ENCODE data around the gene DENND1A. TPM values are rescaled to one million over a fixed set of nuclear protein-coding genes. Genes with fewer than 3 reads are reported as not detected.

The DENND1A gene
- total and polyA plus RNA-seq, 4 experiments from 2014 or later = 1.4 to 14.2 (median 9.9) TPM

GRCh38 chr9:123421186-123421585, 508.7 kb downstream of the DENND1A start:
- CTCF ChIA-PET (ENCODE audit: partially characterized antibody) = no interaction called here
- H3K4me1 Mint-ChIP-seq = no peaks in the 10 kb centered on the region
- peaks cover 31 to 33% of the 10 kb centered on the region in 2 donors for H3K36me3 Mint-ChIP-seq
- Histone ChIP-seq H3K4me3 (ENCODE audit: low read length in 2 of 2) (no peak overlapping the region), H3K36me3 (ENCODE audit: insufficient read depth, low read length) (no peaks in the 10 kb centered on the region), H3K27ac (ENCODE audit: low read depth, low read length) (no peak overlapping the region), H3K9me3 (ENCODE audit: control insufficient read depth in 1 of 2, low read length in 2 of 2) (no peaks in the 10 kb centered on the region), H3K27me3 (ENCODE audit: insufficient read depth, low read length) (no peaks in the 10 kb centered on the region), H3K4me1 (ENCODE audit: insufficient read depth, low read length) (no peaks in the 10 kb centered on the region)
- no peak for DNase-seq
- H3K4me3 Mint-ChIP-seq = no peak overlapping the region
- intact Hi-C loops (cut with micrococcal nuclease) = no loop called here
- POLR2A ChIA-PET (ENCODE audit: partially characterized antibody) = no interaction called here
- peak overlapping the region in 1 of 7 donors; percentile 51 for H3K27ac Mint-ChIP-seq
- no peaks in the 10 kb centered on the region for H3K9me3 Mint-ChIP-seq
- H3K27me3 Mint-ChIP-seq = no peaks in the 10 kb centered on the region

- Mint-ChIP-seq H3K27ac (peak overlapping the region in 1 of 7 donors; percentile 60), H3K4me1 (no peaks in the 10 kb centered on the region), H3K27me3 (no peaks in the 10 kb centered on the region), H3K36me3 (peaks cover 27 to 30% of the 10 kb centered on the region in 2 donors), H3K4me3 (no peak overlapping the region), H3K9me3 (no peaks in the 10 kb centered on the region)
- Histone ChIP-seq H3K4me1 (ENCODE audit: insufficient read depth, low read length) (no peaks in the 10 kb centered on the region), H3K4me3 (ENCODE audit: low read length in 2 of 2) (no peak overlapping the region), H3K9me3 (ENCODE audit: control insufficient read depth in 1 of 2, low read length in 2 of 2) (no peaks in the 10 kb centered on the region), H3K27me3 (ENCODE audit: insufficient read depth, low read length) (no peaks in the 10 kb centered on the region), H3K36me3 (ENCODE audit: insufficient read depth, low read length) (no peaks in the 10 kb centered on the region), H3K27ac (ENCODE audit: low read depth, low read length) (no peak overlapping the region)
- intact Hi-C loops (cut with micrococcal nuclease) = no loop called here
- POLR2A ChIA-PET (ENCODE audit: partially characterized antibody) = no interaction called here
- CTCF ChIA-PET (ENCODE audit: partially characterized antibody) = no interaction called here
- no peak for DNase-seq
Observed at GRCh38 chr9:123420592-123421111, 509.3 kb downstream of the DENND1A start.

DNA sequence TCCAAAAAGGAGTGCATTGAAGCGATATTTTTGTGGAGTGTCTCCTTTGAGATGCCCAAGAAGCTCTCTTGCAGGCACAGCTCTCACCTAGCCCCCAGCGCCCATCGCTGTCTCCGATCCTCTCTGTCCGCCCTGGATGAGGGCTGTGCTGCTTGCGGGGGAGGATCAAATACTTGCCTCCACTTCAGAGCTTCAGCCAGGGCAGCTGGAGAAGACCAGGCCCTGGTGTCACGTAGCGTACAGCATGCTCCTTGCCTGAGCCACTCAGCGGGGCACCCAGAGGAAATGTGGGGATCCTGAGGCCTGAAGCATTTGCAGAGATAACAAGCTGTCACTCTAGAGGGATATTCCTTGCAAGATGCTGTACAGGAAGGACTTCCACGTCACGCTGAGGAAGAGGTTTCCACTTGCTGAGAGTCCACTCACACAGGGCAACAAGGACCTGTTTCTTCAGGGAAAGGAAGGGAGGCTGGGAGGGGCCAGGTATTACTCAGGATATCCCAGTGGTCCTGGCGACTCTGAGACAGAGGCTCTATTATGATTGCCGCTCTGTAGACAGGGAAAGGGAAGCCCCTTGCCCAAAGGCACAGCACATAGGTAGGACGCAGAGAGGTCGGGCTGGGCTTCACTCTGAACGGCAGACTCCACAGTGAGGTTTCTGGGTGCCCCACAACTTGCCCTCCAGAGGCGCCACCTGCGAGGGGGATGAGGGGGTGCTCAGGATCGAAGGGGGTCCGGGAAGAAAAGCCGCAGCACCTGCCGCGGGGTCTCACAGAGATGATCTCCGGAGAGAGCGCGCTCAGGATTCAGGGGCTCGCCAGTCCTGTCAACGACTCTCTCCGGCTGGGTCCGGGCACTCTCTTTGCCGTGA, 510.0 kb downstream of the DENND1A start:
- peaks cover 27% of the 10 kb centered on the region in 2 donors for H3K36me3 Mint-ChIP-seq

DNA sequence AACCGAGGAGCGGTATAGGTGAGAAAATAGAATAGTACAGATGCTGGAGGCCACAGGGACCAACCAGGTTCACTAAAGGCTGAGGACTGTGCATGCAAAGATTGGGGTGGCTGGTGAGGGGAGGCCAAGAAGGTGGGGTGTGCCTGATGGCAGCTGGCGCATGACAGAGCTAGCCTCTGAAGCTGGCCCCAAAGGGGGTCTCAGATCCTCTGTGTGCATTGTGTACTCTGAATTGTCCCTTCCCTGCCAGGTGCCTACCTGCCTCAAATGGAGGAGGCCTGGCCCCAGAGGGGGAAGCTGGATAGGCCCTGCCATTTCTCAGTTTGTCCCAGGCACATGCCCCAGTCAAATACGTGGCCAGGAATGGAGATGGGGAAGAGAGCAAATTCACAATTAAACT, 510.8 kb downstream of the DENND1A start:
- Mint-ChIP-seq H3K36me3 (peaks cover 26 to 27% of the 10 kb centered on the region in 2 donors), H3K27ac (no peak overlapping the region), H3K9me3 (no peaks in the 10 kb centered on the region), H3K4me3 (no peak overlapping the region), H3K27me3 (no peaks in the 10 kb centered on the region), H3K4me1 (no peaks in the 10 kb centered on the region)
- intact Hi-C loops (cut with micrococcal nuclease) = no loop called here
- H3K4me1 ChIP-seq (ENCODE audit: insufficient read depth, low read length) = no peaks in the 10 kb centered on the region
- no peak overlapping the region for H3K27ac ChIP-seq (ENCODE audit: low read depth, low read length)
- POLR2A ChIA-PET (ENCODE audit: partially characterized antibody) = no interaction called here
- no peaks in the 10 kb centered on the region for H3K27me3 ChIP-seq (ENCODE audit: insufficient read depth, low read length)
- H3K4me3 ChIP-seq (ENCODE audit: low read length in 2 of 2) = no peak overlapping the region
- no peaks in the 10 kb centered on the region for H3K36me3 ChIP-seq (ENCODE audit: insufficient read depth, low read length)
- CTCF ChIA-PET (ENCODE audit: partially characterized antibody) = no interaction called here
- H3K9me3 ChIP-seq (ENCODE audit: control insufficient read depth in 1 of 2, low read length in 2 of 2) = no peaks in the 10 kb centered on the region
- DNase-seq = no peak

More for the DNA sequence above, 510.0 kb downstream of the DENND1A start:
- intact Hi-C loops (cut with micrococcal nuclease) = no loop called here
- Mint-ChIP-seq H3K9me3 (no peaks in the 10 kb centered on the region), H3K4me1 (no peaks in the 10 kb centered on the region), H3K27ac (peak overlapping the region in 1 of 7 donors; percentile 60), H3K4me3 (no peak overlapping the region), H3K27me3 (no peaks in the 10 kb centered on the region)
- Histone ChIP-seq H3K4me3 (ENCODE audit: low read length in 2 of 2) (no peak overlapping the region), H3K27ac (ENCODE audit: low read depth, low read length) (no peak overlapping the region), H3K27me3 (ENCODE audit: insufficient read depth, low read length) (no peaks in the 10 kb centered on the region), H3K4me1 (ENCODE audit: insufficient read depth, low read length) (no peaks in the 10 kb centered on the region), H3K36me3 (ENCODE audit: insufficient read depth, low read length) (no peaks in the 10 kb centered on the region), H3K9me3 (ENCODE audit: control insufficient read depth in 1 of 2, low read length in 2 of 2) (no peaks in the 10 kb centered on the region)
- ChIA-PET POLR2A (ENCODE audit: partially characterized antibody) (no interaction called here), CTCF (ENCODE audit: partially characterized antibody) (no interaction called here)
- no peak for DNase-seq

DNA sequence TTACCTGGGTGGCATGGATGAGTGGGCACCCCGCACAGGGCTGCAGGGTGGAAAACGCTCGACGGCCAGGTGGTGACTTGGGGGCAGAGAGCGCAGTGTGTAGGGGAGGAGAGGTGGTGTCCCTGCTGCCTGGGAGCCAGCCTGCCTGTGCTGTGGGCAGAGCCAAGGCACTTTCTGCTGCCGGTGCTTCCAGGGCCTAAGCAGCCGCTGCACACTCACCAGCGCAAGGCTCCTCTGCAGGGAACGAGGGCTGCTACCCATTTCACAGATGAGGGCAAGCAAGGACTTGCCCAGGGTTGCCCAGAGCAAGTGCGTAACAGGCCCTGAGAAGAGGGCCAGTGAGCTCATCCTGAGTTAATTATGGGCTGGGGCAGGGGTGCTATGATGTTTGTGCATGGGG, 511.4 kb downstream of the DENND1A start:
- Mint-ChIP-seq H3K4me1 (no peaks in the 10 kb centered on the region), H3K36me3 (peaks cover 26 to 27% of the 10 kb centered on the region in 2 donors), H3K27ac (peak overlapping the region in 2 of 7 donors; percentile 10 to 68), H3K9me3 (peaks cover 0 to 2% (median 0%) of the 10 kb centered on the region in 8 donors), H3K27me3 (no peaks in the 10 kb centered on the region), H3K4me3 (no peak overlapping the region)
- POLR2A ChIA-PET (ENCODE audit: partially characterized antibody) = no interaction called here
- Histone ChIP-seq H3K27ac (ENCODE audit: low read depth, low read length) (no peak overlapping the region), H3K36me3 (ENCODE audit: insufficient read depth, low read length) (no peaks in the 10 kb centered on the region), H3K4me3 (ENCODE audit: low read length in 2 of 2) (no peak overlapping the region), H3K27me3 (ENCODE audit: insufficient read depth, low read length) (no peaks in the 10 kb centered on the region), H3K9me3 (ENCODE audit: control insufficient read depth in 1 of 2, low read length in 2 of 2) (no peaks in the 10 kb centered on the region), H3K4me1 (ENCODE audit: insufficient read depth, low read length) (no peaks in the 10 kb centered on the region)
- CTCF ChIA-PET (ENCODE audit: partially characterized antibody) = interaction anchor here (0.6 kb wide), 1 partner anchor 74 kb away, joined by 3 read pairs; no protein-coding TSS in a partner anchor
- intact Hi-C loops (cut with micrococcal nuclease) = no loop called here
- DNase-seq = no peak

DNA sequence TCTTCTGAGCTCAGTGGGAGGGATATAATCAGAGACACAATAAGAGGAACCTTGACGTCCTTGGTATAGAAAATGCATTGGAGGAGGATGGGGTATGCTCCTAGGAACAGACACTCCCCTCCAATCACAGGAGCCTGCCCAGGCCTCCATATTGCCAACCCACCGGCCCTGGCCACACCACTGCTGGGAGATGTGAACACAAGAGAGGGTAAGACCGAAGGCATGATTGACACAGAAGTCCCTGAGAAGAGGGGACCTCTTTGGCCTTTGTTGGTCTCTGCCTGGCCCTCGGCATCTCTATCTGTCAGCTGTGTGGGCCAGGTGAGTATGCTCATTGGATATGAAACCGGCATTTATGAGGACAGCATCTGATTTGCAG, 511.9 kb downstream of the DENND1A start:
- H3K36me3 ChIP-seq (ENCODE audit: insufficient read depth, low read length) = no peaks in the 10 kb centered on the region
- H3K4me1 ChIP-seq (ENCODE audit: insufficient read depth, low read length) = no peaks in the 10 kb centered on the region
- H3K9me3 ChIP-seq (ENCODE audit: control insufficient read depth in 1 of 2, low read length in 2 of 2) = no peaks in the 10 kb centered on the region
- intact Hi-C loops (cut with micrococcal nuclease) = no loop called here
- no peak overlapping the region for H3K4me3 ChIP-seq (ENCODE audit: low read length in 2 of 2)
- no peak overlapping the region for H3K27ac ChIP-seq (ENCODE audit: low read depth, low read length)
- ChIA-PET CTCF (ENCODE audit: partially characterized antibody) (interaction anchor here (0.6 kb wide), 1 partner anchor 73 kb away, joined by 3 read pairs; no protein-coding TSS in a partner anchor), POLR2A (ENCODE audit: partially characterized antibody) (no interaction called here)
- Mint-ChIP-seq H3K27me3 (no peaks in the 10 kb centered on the region), H3K36me3 (peaks cover 26 to 27% of the 10 kb centered on the region in 2 donors), H3K4me3 (no peak overlapping the region), H3K9me3 (peaks cover 0 to 2% (median 0%) of the 10 kb centered on the region in 8 donors), H3K4me1 (no peaks in the 10 kb centered on the region), H3K27ac (peak overlapping the region in 1 of 7 donors; percentile 49)
- no peaks in the 10 kb centered on the region for H3K27me3 ChIP-seq (ENCODE audit: insufficient read depth, low read length)
- no peak for DNase-seq

GRCh38 chr9:123417289-123418051, 512.5 kb downstream of the DENND1A start:
- H3K4me3 Mint-ChIP-seq = no peak overlapping the region
- intact Hi-C loops (cut with micrococcal nuclease) = no loop called here

More at GRCh38 chr9:123417289-123418051, 512.5 kb downstream of the DENND1A start:
- Mint-ChIP-seq H3K9me3 (peaks cover 0 to 2% (median 0%) of the 10 kb centered on the region in 8 donors), H3K27ac (peak overlapping the region in 1 of 7 donors; percentile 58), H3K27me3 (no peaks in the 10 kb centered on the region), H3K4me1 (no peaks in the 10 kb centered on the region), H3K36me3 (peaks cover 26 to 27% of the 10 kb centered on the region in 2 donors)
- no peaks in the 10 kb centered on the region for H3K36me3 ChIP-seq (ENCODE audit: insufficient read depth, low read length)
- DNase-seq = no peak
- H3K4me1 ChIP-seq (ENCODE audit: insufficient read depth, low read length) = no peaks in the 10 kb centered on the region
- no peak overlapping the region for H3K4me3 ChIP-seq (ENCODE audit: low read length in 2 of 2)
- no peaks in the 10 kb centered on the region for H3K27me3 ChIP-seq (ENCODE audit: insufficient read depth, low read length)
- ChIA-PET CTCF (ENCODE audit: partially characterized antibody) (interaction anchor here (0.6 kb wide), 1 partner anchor 73 kb away, joined by 3 read pairs; no protein-coding TSS in a partner anchor), POLR2A (ENCODE audit: partially characterized antibody) (no interaction called here)
- H3K27ac ChIP-seq (ENCODE audit: low read depth, low read length) = no peak overlapping the region
- H3K9me3 ChIP-seq (ENCODE audit: control insufficient read depth in 1 of 2, low read length in 2 of 2) = no peaks in the 10 kb centered on the region
